ENCODE results near the gene U2AF2. TPM values are rescaled to one million over a fixed set of nuclear protein-coding genes. Genes with fewer than 3 reads are reported as not detected.

The U2AF2 gene
- total RNA-seq, 1 experiment from 2014 or later, result 545 TPM

DNA sequence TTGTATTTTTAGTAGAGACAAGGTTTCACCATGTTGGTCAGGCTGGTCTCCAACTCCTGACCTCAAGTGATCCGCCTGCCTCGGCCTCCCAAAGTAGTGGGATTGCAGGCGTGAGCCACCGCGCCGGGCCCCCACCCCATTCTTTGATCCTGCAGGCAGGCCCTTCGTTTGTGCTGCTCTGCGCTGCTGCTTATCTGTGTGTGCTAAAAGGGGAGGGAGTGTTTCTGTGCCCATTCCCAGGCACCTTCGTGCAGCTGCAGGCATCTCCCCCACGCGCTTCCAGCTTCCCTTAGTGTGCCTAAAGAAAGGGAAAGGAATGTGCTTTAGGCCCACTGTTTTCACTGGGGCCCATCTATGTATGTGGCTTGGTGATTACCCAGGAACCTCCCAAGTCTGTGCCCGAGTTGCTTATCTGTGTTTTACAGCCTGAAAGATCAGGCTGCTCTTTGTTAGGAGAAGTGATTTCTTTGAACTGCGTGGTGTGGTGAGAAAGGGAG is 47.3 kb downstream of the U2AF2 start:
- Histone ChIP-seq H3K36me3 (ENCODE audit: control insufficient read depth, insufficient read depth, low read length) (no peaks in the 10 kb centered on the region), H3K27me3 (ENCODE audit: control insufficient read depth, insufficient read depth, low read length) (no peaks in the 10 kb centered on the region), H3K4me1 (ENCODE audit: control insufficient read depth, insufficient read depth, low read length) (no peaks in the 10 kb centered on the region), H3K9me3 (ENCODE audit: control insufficient read depth, insufficient read depth, low read depth, low read length) (no peaks in the 10 kb centered on the region), H3K27ac (ENCODE audit: low read length) (no peak overlapping the region), H3K4me3 (ENCODE audit: low read depth in 2 of 2, low read length in 2 of 2) (no peak overlapping the region)
- DNase-seq (ENCODE audit: low read depth, low spot score) (no peak), ATAC-seq (no peak)
- BruUV-seq (replicated peaks), result no TSS peak
- intact Hi-C loops (cut with micrococcal nuclease; ENCODE audit: unreplicated experiment) (loop anchor here (10.0 kb wide), 1 partner anchor 103 kb away; no protein-coding TSS in a partner anchor), in situ Hi-C loops (cut with HindIII; ENCODE audit: low pct_unique_long_range_greater_than_20kb, low sequenced_read_pairs) (no loop called here)
- POLR2A ChIA-PET, result no interaction called here
- CTCF ChIA-PET, result no interaction called here
- TF ChIP-seq, protein P1, sequence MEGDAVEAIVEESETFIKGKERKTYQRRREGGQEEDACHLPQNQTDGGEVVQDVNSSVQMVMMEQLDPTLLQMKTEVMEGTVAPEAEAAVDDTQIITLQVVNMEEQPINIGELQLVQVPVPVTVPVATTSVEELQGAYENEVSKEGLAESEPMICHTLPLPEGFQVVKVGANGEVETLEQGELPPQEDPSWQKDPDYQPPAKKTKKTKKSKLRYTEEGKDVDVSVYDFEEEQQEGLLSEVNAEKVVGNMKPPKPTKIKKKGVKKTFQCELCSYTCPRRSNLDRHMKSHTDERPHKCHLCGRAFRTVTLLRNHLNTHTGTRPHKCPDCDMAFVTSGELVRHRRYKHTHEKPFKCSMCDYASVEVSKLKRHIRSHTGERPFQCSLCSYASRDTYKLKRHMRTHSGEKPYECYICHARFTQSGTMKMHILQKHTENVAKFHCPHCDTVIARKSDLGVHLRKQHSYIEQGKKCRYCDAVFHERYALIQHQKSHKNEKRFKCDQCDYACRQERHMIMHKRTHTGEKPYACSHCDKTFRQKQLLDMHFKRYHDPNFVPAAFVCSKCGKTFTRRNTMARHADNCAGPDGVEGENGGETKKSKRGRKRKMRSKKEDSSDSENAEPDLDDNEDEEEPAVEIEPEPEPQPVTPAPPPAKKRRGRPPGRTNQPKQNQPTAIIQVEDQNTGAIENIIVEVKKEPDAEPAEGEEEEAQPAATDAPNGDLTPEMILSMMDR (IDR thresholded peaks at IDR 0.05), result no peak
- TF ChIP-seq, protein P2, sequence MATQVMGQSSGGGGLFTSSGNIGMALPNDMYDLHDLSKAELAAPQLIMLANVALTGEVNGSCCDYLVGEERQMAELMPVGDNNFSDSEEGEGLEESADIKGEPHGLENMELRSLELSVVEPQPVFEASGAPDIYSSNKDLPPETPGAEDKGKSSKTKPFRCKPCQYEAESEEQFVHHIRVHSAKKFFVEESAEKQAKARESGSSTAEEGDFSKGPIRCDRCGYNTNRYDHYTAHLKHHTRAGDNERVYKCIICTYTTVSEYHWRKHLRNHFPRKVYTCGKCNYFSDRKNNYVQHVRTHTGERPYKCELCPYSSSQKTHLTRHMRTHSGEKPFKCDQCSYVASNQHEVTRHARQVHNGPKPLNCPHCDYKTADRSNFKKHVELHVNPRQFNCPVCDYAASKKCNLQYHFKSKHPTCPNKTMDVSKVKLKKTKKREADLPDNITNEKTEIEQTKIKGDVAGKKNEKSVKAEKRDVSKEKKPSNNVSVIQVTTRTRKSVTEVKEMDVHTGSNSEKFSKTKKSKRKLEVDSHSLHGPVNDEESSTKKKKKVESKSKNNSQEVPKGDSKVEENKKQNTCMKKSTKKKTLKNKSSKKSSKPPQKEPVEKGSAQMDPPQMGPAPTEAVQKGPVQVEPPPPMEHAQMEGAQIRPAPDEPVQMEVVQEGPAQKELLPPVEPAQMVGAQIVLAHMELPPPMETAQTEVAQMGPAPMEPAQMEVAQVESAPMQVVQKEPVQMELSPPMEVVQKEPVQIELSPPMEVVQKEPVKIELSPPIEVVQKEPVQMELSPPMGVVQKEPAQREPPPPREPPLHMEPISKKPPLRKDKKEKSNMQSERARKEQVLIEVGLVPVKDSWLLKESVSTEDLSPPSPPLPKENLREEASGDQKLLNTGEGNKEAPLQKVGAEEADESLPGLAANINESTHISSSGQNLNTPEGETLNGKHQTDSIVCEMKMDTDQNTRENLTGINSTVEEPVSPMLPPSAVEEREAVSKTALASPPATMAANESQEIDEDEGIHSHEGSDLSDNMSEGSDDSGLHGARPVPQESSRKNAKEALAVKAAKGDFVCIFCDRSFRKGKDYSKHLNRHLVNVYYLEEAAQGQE (IDR thresholded peaks at IDR 0.05; ENCODE audit: insufficient read depth in 1 of 2, low read depth in 2 of 2, low read length in 1 of 2), result no peak
- no peak for TF ChIP-seq POLR2AphosphoS5 (IDR thresholded peaks at IDR 0.05; ENCODE audit: low read depth, low read length)
- no peak for TF ChIP-seq SIN3A (IDR thresholded peaks at IDR 0.05; ENCODE audit: borderline replicate concordance, insufficient read depth, low read depth, low read length)
- TF ChIP-seq TCF7L2 (IDR thresholded peaks at IDR 0.05; ENCODE audit: low read depth, low read length), result no peak

DNA sequence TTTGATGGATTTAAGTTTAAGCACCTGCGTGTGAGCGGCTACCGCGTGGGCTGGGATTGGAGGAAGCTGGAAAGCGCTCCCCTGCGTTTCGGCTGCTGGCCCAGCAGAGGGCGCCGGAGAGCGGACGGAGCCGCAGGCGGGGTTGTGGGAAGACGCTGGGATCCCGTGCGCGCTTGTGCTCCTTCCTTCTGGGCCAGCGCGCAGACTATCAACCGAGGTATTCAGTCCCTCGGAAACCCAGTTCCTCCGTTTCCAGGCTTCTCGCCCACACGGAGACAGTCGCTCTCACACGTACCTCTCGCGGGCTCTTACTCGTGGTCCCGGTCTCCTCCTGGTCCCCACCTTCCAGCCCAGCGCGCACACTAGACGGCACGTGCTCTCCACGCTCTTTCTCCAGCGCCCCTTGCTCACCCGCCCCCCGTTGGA is 49.0 kb downstream of the U2AF2 start:
- in situ Hi-C loops (cut with HindIII; ENCODE audit: low pct_unique_long_range_greater_than_20kb, low sequenced_read_pairs) (no loop called here), intact Hi-C loops (cut with micrococcal nuclease; ENCODE audit: unreplicated experiment) (loop anchor here (10.0 kb wide), 1 partner anchor 101 kb away; no protein-coding TSS in a partner anchor)
- Histone ChIP-seq H3K4me3 (ENCODE audit: low read depth in 2 of 2, low read length in 2 of 2) (no peak overlapping the region), H3K4me1 (ENCODE audit: control insufficient read depth, insufficient read depth, low read length) (no peaks in the 10 kb centered on the region), H3K9me3 (ENCODE audit: control insufficient read depth, insufficient read depth, low read depth, low read length) (no peaks in the 10 kb centered on the region), H3K27ac (ENCODE audit: low read length) (no peak overlapping the region), H3K27me3 (ENCODE audit: control insufficient read depth, insufficient read depth, low read length) (no peaks in the 10 kb centered on the region), H3K36me3 (ENCODE audit: control insufficient read depth, insufficient read depth, low read length) (no peaks in the 10 kb centered on the region)
- BruUV-seq (replicated peaks), result no TSS peak
- CTCF ChIA-PET, result interaction anchor here (0.7 to 1.0 kb wide), 2 partner anchors 106 to 177 kb away, joined by 3 read pairs; no protein-coding TSS in a partner anchor
- peak; percentile 76 for ATAC-seq
- no peak for DNase-seq (ENCODE audit: low read depth, low spot score)
- POLR2A ChIA-PET, result no interaction called here
- TF ChIP-seq, protein P1 (IDR thresholded peaks at IDR 0.05), result peak; percentile 98
- TF ChIP-seq SIN3A (IDR thresholded peaks at IDR 0.05; ENCODE audit: borderline replicate concordance, insufficient read depth, low read depth, low read length) (no peak), POLR2AphosphoS5 (IDR thresholded peaks at IDR 0.05; ENCODE audit: low read depth, low read length) (no peak), TCF7L2 (IDR thresholded peaks at IDR 0.05; ENCODE audit: low read depth, low read length) (no peak)
- TF ChIP-seq, protein P2 (IDR thresholded peaks at IDR 0.05; ENCODE audit: insufficient read depth in 1 of 2, low read depth in 2 of 2, low read length in 1 of 2), result no peak
